ENCODE measurements around the gene GPR62.
"Not testable (repeated sequence)": the region's sequence is repeated elsewhere in the genome, so short reads cannot be mapped to it uniquely, and the experiment has no call there.

Gene GPR62

DNA sequence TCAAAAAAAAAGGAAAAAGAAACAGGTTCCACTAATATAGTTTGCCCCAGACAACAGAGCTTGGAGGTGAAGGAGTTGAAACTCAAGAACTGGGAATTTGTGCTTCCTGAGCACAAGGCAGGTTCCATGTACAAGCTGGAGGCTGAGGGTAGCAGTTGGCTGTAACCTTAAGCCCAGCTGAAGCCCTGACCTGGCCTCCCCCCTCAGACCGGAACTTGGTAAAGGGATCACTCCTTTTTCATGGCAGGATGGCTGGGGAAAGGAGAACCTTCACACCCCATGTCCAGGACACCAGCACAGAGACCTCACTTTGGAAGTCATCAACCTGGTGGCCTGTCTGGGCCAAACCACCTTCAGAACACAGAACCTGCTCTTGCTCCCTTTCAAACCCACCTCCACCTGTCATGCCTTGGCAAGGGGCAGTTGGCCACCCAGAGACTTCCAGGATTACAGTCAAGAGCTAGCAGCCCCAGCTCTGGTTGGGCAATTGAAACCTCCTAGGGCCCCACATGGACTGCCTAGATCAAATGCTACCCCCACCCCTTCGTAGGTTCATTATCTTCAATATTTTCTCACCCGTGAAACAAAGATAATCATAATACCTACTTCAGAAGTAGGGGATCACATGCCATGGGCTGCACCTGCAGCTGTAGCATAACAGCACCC lies 37.0 kb downstream of the GPR62 start:
- DNase-seq (ENCODE audit: low spot score) = no peak

- not testable (repeated sequence) for DNase-seq (ENCODE audit: low spot score)
Observed at GRCh38 chr3:51993657-51994056, 38.5 kb downstream of the GPR62 start.

GRCh38 chr3:51994530-51994929 lies 39.3 kb downstream of the GPR62 start:
- no peak for DNase-seq (ENCODE audit: low spot score)

- peak; percentile 94 for DNase-seq (ENCODE audit: low spot score)
Observed at GRCh38 chr3:51995346-51996163, 40.4 kb downstream of the GPR62 start, which contains the start of gene RPL29. RPL29 (minus strand) TSS chr3:51995895; CDS start chr3:51995461, 434 bp downstream.

GRCh38 chr3:51997172-51997571 lies 42.0 kb downstream of the GPR62 start:
- DNase-seq (ENCODE audit: low spot score) = no peak

DNA sequence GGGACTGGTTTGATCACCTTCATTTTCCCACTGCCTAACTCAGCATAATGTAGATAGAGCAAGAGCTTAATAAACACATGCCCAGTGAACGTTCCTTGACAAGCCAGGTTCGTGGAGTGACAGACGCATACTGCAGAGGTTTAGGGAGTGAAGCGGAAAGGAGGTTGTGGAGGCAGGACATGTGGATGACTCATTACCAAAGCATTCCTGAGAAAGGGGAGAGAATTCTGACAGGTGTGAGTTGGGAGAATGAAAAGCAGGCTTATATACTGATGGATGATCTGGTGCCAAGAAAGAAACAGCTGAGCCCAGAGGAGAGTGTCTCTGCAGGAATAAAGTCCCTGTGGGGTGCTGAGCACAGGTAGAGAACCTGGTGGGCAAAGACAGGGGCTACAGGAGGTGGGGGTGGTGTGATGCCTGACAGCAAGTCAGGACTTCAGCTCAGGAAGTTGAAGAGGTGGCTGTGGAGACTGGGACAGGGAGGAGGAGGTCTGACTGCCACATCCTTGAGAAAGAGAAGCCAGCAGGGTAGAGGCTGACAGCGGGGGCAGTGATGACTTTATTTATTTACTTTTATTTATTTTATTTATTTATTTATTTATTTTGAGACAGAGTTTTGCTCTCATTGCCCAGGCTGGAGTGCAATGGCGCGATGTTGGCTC lies 42.9 kb downstream of the GPR62 start:
- DNase-seq (ENCODE audit: low spot score) = no peak

GRCh38 chr3:51998774-51999173 lies 43.6 kb downstream of the GPR62 start:
- no peak for DNase-seq (ENCODE audit: low spot score)

GRCh38 chr3:51999846-52000245 lies 44.7 kb downstream of the GPR62 start:
- peak; percentile 81 for DNase-seq (ENCODE audit: low spot score)

- peak; percentile 74 for DNase-seq (ENCODE audit: low spot score)
Observed at GRCh38 chr3:52001443-52001974, 46.3 kb downstream of the GPR62 start.

GRCh38 chr3:52002748-52003147 lies 47.6 kb downstream of the GPR62 start:
- DNase-seq (ENCODE audit: low spot score) = no peak

DNA sequence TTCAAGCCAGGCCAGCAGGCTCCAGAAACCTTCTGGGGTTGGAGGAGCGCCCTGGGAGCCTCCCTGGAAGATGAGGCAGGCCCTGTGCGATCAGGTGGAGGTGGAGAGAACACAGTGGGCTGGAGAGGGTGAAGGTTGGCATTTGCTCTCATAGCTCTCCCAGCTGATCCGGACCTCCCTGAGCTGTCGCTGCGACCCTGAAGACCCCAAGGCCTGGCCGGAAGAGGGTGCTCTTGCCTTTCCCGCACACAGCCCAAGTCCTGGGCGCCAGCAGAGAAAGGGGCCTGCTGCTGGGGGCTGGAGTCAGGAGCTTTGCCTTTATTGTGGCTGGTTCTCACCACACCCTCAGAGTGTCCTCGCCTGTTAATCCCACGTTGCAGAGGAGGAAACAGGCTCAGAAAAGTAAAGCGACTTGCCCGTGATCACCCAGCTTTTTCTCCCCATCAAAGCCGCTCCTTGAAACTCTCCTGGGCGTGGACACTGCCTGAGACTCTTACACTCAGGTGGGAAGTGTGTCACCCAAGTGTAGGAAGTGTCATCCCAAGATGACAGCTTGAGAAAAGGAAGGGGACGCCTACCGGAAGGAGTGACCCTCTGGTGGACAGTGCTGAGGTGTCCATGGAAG lies 49.1 kb downstream of the GPR62 start:
- DNase-seq (ENCODE audit: low spot score) = no peak

GRCh38 chr3:52004906-52005395 lies 49.8 kb downstream of the GPR62 start:
- DNase-seq (ENCODE audit: low spot score) = no peak

DNA sequence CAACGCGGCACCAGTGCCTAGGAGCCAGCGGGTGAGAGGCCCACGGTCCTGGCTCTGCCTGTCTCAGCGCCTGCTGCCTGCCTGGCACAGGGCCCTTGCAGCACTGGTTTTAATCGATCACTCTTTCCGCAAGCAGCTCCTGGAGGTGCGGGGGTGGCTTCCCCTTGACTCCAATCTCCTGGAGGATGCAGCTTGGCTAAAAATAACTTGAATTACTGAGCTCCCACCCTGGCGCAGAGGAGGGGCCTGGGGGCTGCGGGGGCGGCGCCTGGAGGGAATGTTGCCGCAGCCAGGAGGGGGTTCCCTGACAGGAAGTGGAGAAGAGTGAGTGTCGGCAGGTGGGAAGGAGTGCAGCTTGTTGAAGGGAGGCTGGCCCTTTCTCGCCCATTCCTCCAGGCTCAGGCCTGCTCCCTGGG lies 50.4 kb downstream of the GPR62 start:
- DNase-seq (ENCODE audit: low spot score) = no peak

- no peak for DNase-seq (ENCODE audit: low spot score)
Observed at GRCh38 chr3:52006017-52006819, 51.0 kb downstream of the GPR62 start.

DNA sequence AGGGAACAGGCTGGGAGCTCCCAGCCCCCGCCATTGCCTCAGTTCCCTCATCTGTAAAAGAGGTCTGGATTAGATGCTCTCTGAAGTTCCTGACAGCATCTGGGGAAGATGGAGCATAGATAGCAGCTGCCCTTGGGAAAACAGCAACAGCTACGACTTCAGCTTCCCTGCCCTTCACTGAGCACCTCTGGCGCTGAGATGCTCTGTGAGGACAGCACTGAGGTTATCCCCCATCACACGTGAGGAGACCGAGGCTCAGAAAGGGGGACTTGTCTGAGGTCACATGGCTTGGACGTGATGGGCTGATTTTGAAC lies 51.6 kb downstream of the GPR62 start:
- no peak for DNase-seq (ENCODE audit: low spot score)
